Measurements from ENCODE around the gene SRI.

Gene SRI

GRCh38 chr7:88203401-88203800, 16.4 kb downstream of the SRI start:
- DNase-seq (ENCODE audit: insufficient read length, low spot score) (no peak), FAIRE-seq (no peak)
- no peak for TF ChIP-seq CTCF (IDR thresholded peaks at IDR 0.05; ENCODE audit: insufficient read depth, missing control alignments)

GRCh38 chr7:88202799-88203198, 17.0 kb downstream of the SRI start:
- no peak for TF ChIP-seq CTCF (IDR thresholded peaks at IDR 0.05; ENCODE audit: insufficient read depth, missing control alignments)
- FAIRE-seq = no peak
- no peak for DNase-seq (ENCODE audit: insufficient read length, low spot score)

- DNase-seq (ENCODE audit: insufficient read length, low spot score) (no peak), FAIRE-seq (no peak)
- TF ChIP-seq CTCF (IDR thresholded peaks at IDR 0.05; ENCODE audit: insufficient read depth, missing control alignments) = no peak
These were observed 17.6 kb downstream of the SRI start for GRCh38 chr7:88202278-88202677.

GRCh38 chr7:88201305-88201704, 18.5 kb downstream of the SRI start:
- no peak for DNase-seq (ENCODE audit: insufficient read length, low spot score)
- no peak for FAIRE-seq
- TF ChIP-seq CTCF (IDR thresholded peaks at IDR 0.05; ENCODE audit: insufficient read depth, missing control alignments) = no peak

- DNase-seq (ENCODE audit: insufficient read length, low spot score) (no peak), FAIRE-seq (no peak)
- TF ChIP-seq CTCF (IDR thresholded peaks at IDR 0.05; ENCODE audit: insufficient read depth, missing control alignments) = no peak
These were observed 19.0 kb downstream of the SRI start for GRCh38 chr7:88200789-88201188.

GRCh38 chr7:88200261-88200660, 19.6 kb downstream of the SRI start:
- no peak for FAIRE-seq
- no peak for TF ChIP-seq CTCF (IDR thresholded peaks at IDR 0.05; ENCODE audit: insufficient read depth, missing control alignments)
- no peak for DNase-seq (ENCODE audit: insufficient read length, low spot score)

- DNase-seq (ENCODE audit: insufficient read length, low spot score) (no peak), FAIRE-seq (no peak)
- no peak for TF ChIP-seq CTCF (IDR thresholded peaks at IDR 0.05; ENCODE audit: insufficient read depth, missing control alignments)
These were observed 27.9 kb downstream of the SRI start for GRCh38 chr7:88191911-88192310.
